Measurements from ENCODE around the gene GRAMD2B. TPM values are rescaled to one million over a fixed set of nuclear protein-coding genes. Genes with fewer than 3 reads are reported as not detected.
"Not testable (repeated sequence)": the region's sequence is repeated elsewhere in the genome, so short reads cannot be mapped to it uniquely, and the experiment has no call there.

Gene GRAMD2B
- total RNA-seq: 61.8 and 113 TPM in 2 replicates

- H3K4me3 ChIP-seq (ENCODE audit: low read depth, low read length): peak within 1 kb of the TSS; percentile 69
- TF ChIP-seq CTCF (IDR thresholded peaks at IDR 0.05; ENCODE audit: insufficient read depth, low read depth, low read length): no peak
- peak; percentile 87 for DNase-seq (ENCODE audit: low read depth)
Measured at GRCh38 chr5:126422994-126423788, at the start of gene GRAMD2B. GRAMD2B (plus strand) TSS chr5:126423409; CDS start chr5:126423607, 198 bp downstream.

- DNase-seq (ENCODE audit: low read depth): no peak
- TF ChIP-seq CTCF (IDR thresholded peaks at IDR 0.05; ENCODE audit: insufficient read depth, low read depth, low read length): no peak
- no peak overlapping the region for H3K4me3 ChIP-seq (ENCODE audit: low read depth, low read length)
Measured at GRCh38 chr5:126374109-126374416, 49.1 kb upstream of the GRAMD2B start.

GRCh38 chr5:126376443-126376842 lies 46.8 kb upstream of the GRAMD2B start:
- no peak for TF ChIP-seq CTCF (IDR thresholded peaks at IDR 0.05; ENCODE audit: insufficient read depth, low read depth, low read length)
- no peak overlapping the region for H3K4me3 ChIP-seq (ENCODE audit: low read depth, low read length)
- DNase-seq (ENCODE audit: low read depth): no peak

- TF ChIP-seq CTCF (IDR thresholded peaks at IDR 0.05; ENCODE audit: insufficient read depth, low read depth, low read length): no peak
- DNase-seq (ENCODE audit: low read depth): no peak
- H3K4me3 ChIP-seq (ENCODE audit: low read depth, low read length): no peak overlapping the region
Measured at GRCh38 chr5:126377424-126377823, 45.8 kb upstream of the GRAMD2B start.

GRCh38 chr5:126380316-126380715 lies 42.9 kb upstream of the GRAMD2B start:
- not testable (repeated sequence) for DNase-seq (ENCODE audit: low read depth); H3K4me3 ChIP-seq (ENCODE audit: low read depth, low read length)

- no peak for TF ChIP-seq CTCF (IDR thresholded peaks at IDR 0.05; ENCODE audit: insufficient read depth, low read depth, low read length)
- no peak overlapping the region for H3K4me3 ChIP-seq (ENCODE audit: low read depth, low read length)
- no peak for DNase-seq (ENCODE audit: low read depth)
Measured at GRCh38 chr5:126383246-126383645, 40.0 kb upstream of the GRAMD2B start.

- no peak for TF ChIP-seq CTCF (IDR thresholded peaks at IDR 0.05; ENCODE audit: insufficient read depth, low read depth, low read length)
- DNase-seq (ENCODE audit: low read depth): no peak
- no peak overlapping the region for H3K4me3 ChIP-seq (ENCODE audit: low read depth, low read length)
Measured at GRCh38 chr5:126383776-126384175, 39.4 kb upstream of the GRAMD2B start.

Data from fibroblast of villous mesenchyme (primary cell).